GM19468 (cell line): ENCODE results near the gene MAP2K7.
"Not testable (repeated sequence)": the region's sequence is repeated elsewhere in the genome, so short reads cannot be mapped to it uniquely, and the experiment has no call there.

Experiments used
- ATAC-seq: cut with Tn5 transposase; IDR thresholded peaks from one replicate; pipeline ENCODE4 v1.9.1; 2021; ENCODE audit warnings: mild to moderate bottlenecking, moderate library complexity, moderate number of reproducible peaks; ENCODE audit not compliant: unreplicated experiment; ENCODE audit errors: extremely low read depth

Gene MAP2K7

DNA sequence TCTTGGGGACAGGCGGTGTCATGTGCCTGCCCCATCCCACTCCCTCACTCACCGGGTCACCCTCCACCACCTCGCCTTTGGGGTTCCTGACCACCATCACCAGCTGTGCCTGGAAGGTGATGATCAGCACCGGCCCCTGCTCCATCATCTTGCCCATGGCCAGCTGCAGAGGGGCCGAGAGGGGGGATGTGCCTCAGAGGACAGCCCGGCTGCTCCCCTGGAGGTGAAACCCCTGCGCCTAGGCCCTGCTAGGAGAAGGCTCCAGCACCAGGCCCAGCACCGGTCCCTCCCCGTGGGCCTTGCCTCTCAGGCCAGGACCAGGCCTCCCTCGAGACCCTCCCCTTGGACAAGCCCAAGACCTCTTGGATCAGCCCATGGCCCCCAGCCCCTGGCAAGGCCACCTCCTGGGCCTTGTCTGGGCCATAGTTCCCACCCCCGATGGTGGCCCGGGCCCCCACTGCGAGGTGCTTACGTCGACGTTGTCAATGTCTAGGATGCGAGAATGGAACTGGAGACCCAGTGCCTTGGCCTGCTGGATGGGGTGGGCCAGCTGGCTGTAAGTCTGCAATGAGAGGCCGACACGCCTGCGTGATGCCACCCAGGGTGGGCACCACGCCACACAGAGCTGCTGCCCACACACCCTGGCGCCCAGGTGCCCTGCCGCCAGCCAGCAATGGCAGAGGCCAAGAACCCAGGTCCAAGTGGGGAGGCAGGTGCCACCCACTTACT is 24.1 kb downstream of the MAP2K7 start:
- ATAC-seq, result no peak

DNA sequence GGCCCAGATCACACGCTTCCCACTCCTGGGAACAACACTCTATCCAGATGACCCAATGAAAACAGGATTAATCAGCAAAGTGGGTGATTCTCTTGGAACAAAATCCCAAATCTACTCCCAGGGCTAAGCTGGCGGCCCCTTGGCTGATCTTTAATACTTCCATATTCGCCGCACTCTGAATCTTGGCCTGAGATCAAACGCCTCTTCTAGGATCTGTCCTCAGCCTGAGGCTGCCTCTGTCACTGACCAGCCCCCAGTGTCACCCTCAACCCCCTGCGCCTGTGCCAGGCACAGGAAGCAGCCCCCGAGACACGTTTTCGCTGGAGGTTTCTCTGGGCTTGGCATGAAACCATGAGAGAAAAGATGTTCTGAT is 24.6 kb downstream of the MAP2K7 start:
- ATAC-seq, result no peak

GRCh38 chr19:7928741-7929701 is 25.3 kb downstream of the MAP2K7 start:
- ATAC-seq, result no peak

DNA sequence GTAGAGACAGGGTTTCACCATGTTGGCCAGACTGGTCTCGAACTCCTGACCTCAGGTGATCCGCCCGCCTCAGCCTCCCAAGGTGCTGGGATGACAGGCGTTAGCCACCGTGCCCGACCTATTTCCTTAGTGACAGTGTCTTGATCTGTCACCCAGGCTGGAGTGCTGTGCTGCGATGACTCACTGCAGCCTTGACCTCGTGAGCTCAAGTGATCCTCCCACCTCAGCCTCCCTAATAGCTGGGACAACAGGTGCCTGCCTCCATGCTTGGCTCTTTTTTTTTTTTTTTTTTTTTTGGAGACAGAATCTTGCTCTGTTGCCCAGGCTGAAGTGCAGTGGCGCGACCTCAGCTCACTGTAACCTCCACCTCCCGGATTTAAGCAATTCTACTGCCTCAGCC is 26.4 kb downstream of the MAP2K7 start:
- not testable (repeated sequence) for ATAC-seq

DNA sequence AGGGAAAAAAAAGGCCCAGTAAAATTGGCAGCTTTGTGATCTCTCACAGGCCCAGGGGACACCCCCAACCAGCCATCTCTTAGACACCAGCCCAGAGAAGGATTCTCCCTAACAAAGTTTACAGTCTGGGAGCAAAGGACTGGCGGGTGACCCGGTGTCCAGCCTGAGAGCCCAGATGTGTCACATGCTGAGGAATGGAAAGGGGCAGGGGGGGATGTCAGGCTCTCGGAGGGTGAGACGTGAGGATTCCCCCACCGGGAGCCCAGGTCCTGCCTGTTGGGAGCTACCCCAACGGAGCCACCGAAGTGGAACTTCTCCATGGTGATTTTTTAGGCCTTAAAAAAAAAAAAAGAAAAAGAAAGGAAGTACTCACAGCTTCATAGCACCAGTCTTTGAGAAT is 27.1 kb downstream of the MAP2K7 start:
- no peak for ATAC-seq

DNA sequence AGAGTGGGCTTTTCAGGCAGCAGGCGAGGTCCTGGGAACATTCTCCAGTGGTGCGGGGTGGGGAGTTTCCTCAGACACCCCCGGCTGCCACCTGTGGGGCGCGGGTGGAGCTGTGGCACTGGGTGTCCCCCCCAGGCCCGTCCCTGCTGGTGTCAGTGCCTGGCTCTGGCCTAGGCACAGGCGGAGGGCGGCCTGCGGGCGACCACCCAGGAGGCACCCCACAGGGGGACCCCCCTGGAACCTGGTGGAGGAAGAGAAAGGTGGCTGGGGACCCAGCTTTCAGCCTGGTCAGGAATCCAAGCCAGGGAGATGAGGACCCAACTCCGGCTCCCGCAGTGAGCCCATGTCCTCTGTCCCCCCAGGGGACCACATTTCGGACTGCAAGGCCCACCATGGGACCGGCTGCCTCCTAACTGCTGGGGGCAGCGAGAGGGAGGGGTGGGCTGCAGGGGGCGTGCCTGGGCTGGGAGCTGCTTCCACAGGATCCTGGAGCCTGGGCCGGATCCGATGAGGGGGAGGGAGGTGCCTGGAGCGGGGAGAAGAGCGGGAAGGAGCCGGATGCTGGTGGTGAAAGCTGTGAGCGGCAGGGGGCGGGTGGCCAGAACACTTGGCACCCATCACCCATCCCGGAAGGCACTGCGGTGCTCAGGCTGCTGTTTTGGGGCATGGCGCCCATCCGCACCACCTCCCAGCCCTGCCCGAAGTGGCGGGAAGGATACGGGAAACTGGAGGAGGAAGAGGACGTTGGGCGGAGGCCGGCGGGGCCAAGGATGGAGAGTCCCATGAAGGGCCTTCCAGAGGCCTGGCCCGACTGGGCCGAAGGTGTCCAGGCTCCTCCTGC is 27.8 kb downstream of the MAP2K7 start:
- ATAC-seq, result no peak

DNA sequence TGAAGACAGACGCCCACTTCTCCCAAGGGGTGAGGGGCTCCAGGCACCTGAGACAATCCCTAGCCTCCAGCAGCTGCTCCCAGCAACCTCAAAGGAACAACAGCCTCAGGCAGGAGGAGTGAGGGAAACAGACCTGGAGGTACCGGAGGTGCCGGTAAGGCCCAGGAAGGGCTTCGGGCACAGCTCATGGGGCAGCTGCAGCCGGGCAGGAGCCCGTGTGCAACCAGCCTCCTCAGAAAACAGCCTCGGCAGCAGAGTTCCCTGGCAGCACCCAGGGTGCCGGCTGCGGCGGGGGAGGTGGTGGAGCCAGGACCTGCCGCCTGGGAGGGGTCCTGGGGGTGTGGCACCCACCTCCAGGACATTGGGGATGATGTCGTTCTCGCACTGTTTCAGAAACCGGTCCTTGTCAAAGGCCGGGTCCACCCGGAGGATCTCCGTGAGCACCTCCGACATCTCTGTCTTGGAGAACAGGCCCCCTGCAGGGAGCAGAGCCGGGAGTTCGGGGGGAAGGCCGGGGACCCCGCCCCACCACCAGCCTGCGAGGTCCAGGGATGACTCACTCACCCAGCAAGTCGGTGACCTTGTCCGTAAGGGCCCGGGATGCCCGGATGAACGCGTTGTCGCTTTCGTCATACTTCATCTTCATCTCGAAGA is 28.7 kb downstream of the MAP2K7 start:
- ATAC-seq, result no peak

DNA sequence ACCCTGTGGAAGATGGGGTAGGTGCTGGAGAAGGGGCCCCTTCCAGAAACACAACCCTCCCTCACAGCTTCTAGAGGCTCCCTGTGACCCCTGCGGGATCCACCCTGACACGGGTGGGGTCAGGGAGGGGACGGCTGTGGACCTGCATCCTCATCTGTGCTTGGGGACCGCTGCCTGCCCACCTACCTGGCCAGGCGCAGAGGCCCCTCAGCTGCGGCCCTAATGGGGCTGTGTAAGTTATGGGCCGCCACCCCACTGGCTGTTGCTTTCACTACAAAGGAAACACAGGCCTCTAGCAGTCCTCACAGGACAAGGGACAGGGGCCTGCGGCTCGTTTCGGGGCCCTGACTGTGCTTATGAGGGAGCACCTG is 29.2 kb downstream of the MAP2K7 start:
- no peak for ATAC-seq

DNA sequence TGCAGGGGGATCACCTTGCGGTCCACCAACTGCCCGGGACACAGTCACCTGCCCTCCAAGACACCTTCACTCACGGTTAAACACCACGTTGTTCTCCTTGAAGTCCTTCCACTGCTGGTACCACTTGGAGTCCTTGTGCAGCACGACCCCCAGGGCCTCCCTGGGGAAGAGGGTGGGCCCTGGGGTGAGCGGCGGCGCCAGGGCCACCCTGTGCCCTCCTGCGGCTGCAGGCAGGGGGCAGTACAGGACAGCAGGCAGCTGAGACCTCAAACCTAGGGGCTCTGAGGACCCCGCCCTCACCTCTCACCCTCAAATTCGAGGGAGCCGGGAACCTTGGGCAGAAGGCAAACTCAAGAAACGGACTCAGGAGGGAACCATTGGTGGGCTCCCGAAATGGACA is 29.7 kb downstream of the MAP2K7 start:
- no peak for ATAC-seq

GRCh38 chr19:7933828-7934725 is 30.4 kb downstream of the MAP2K7 start:
- no peak for ATAC-seq

GRCh38 chr19:7934766-7935165 is 31.1 kb downstream of the MAP2K7 start:
- ATAC-seq, result no peak

GRCh38 chr19:7940841-7941240 is 37.2 kb downstream of the MAP2K7 start:
- ATAC-seq, result no peak

DNA sequence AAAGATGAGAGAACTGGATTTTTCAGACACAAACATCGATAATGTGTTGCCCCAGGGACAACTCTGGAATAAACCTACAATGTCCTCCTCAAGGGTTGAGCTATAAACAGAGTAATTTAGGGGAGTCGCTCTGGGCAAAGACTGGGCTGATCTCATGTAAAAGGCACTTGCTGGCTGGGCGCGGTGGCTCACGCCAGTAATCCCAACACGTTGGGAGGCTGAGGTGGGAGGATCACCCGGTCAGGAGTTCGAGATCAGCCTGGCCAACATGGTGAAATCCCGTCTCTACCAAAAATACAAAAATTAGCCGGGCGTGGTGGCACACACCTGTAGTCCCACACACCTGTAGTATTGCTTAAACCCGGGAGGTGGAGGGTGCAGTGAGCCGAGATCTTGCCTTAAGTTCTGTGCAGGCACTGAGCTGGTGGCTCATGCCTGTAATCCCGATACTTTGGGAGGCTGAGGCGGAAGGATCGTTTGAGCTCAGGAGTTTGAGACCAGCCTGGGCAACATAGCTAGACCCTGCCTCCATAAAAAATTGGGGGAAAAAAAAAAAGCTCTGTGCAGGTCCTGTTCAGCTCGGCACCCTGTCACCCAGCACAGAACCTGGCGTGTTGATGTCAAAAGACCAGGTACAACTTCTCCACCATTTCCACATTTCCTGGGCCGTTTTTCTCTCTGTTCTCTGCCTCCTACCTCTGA is 38.4 kb downstream of the MAP2K7 start:
- no peak for ATAC-seq

DNA sequence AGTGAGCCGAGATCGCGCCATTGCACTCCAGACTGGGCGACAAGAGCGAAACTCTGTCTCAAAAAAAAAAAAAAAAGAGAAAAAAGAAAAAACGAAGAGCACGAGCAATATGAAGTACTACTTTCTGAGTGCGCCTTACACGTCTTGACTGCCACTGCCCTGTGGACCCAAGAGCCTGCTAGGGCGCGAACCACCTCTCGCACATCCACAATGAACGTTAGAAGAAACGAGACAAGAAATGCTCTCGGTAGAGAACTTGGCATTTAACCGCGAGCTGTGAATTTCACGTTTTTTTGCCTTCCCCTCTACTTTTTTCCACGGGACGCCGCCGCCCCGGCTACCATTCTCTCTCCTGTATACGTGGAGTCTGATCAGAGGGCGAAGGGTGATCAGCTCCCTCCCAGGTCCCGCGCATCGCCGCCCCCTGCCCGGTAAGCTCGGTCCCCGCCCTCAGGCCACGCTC is 39.3 kb downstream of the MAP2K7 start:
- ATAC-seq, result no peak

DNA sequence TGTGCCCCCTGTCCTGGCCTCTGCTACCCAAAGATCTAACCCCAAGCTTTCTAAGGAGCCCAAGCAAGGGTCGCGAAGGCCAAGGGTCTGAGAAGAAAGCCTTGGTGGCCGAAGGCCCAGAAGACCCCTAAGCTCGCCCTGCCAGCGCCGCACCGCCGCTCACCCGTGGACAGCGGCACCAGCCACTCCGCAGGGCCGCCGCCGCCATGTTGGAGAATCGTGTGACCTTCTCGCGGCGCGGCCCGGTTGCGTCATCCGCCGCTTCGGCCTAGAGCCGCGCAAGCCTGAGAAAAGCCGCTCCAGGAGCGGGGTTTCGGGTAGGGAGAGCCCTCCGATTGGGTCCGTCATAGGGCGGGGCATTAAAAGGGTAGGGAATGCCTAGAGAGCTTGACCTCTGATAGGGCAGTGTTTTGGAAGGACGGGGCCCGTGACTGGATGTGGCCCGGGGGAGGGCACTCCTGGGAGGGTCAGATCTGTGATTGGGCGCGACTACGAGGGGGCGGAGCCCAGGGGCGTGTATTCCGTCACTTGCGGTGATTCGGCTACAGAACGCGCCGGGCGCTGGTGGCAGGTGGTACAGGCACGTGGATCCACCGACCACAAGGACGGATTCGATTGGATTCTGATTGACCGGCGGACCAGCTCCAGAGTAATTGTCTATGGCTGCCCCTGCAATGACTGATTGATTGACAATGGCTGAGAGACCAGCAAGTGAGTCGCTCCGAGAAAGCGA is 39.9 kb downstream of the MAP2K7 start, which contains the start of gene TIMM44:
Gene TIMM44, minus strand, starts transcription at position 223 of the 733 bp plus-strand sequence. Its CDS starts 15 bp downstream, at position 208.
- ATAC-seq, result peak; percentile 92

GRCh38 chr19:7944177-7944761 is 40.6 kb downstream of the MAP2K7 start:
- no peak for ATAC-seq

GRCh38 chr19:7947939-7948338 is 44.3 kb downstream of the MAP2K7 start:
- ATAC-seq, result no peak
